PFSK-1 (cell line): ENCODE measurements around the gene ZNF679.

Source experiments
- POLR2AphosphoS5 ChIP-seq: IDR thresholded peaks from 2 replicates; pipeline ENCODE4 v1.6.1; 2012; ENCODE audit warnings: low read depth, mild to moderate bottlenecking, control low read depth, low read length, moderate library complexity
- SIN3A ChIP-seq: IDR thresholded peaks from 2 replicates; pipeline ENCODE4 v1.6.1; 2012; ENCODE audit warnings: mild to moderate bottlenecking, low read length, moderate library complexity, borderline replicate concordance; ENCODE audit not compliant: insufficient read depth

GRCh38 chr7:64182036-64182790 is 46.1 kb upstream of the ZNF679 start:
- no peak for TF ChIP-seq POLR2AphosphoS5
- TF ChIP-seq SIN3A = no peak
